Panc1 (cell line): ENCODE results near the gene CREB5. TPM values are rescaled to one million over a fixed set of nuclear protein-coding genes. Genes with fewer than 3 reads are reported as not detected.

ENCODE experiments used
- ATAC-seq: fragments of 200-7000 bp; cut with Tn5 transposase; 2 replicates; pipeline ENCODE4 v1.9.1; 2020; ENCODE audit warnings: mild to moderate bottlenecking, moderate library complexity
- BruUV-seq: library from RNA; stranded (reverse); fragments of 400-500 nt; replicated peaks from 2 replicates; lab custom pipeline; 2021; lab: Mats Ljungman, UMichigan
- CTCF ChIA-PET: fragments of 300-600 bp; sonication (Branson Sonifier 250); formaldehyde crosslinking; loops from one replicate; lab custom pipeline; 2022; ENCODE audit warnings: antibody characterized with exemption; lab: Charles Lee
- POLR2A ChIA-PET: fragments of 300-600 bp; sonication (Branson Sonifier 250); formaldehyde crosslinking; loops from one replicate; lab custom pipeline; 2022; ENCODE audit warnings: antibody characterized with exemption; lab: Charles Lee
- DNase-seq: peaks from one replicate; pipeline ENCODE4 v3.0.0-alpha.2; 2010; ENCODE audit warnings: low read depth, low spot score
- H3K27ac ChIP-seq: 2 replicates; pipeline ENCODE4 v1.5.1; 2011; ENCODE audit warnings: mild to moderate bottlenecking, low read length, inconsistent platforms
- H3K27me3 ChIP-seq: fragments of 200-500 bp; sonication (Bioruptor generic); 2 replicates; pipeline ENCODE4 v1.6.0; 2014; ENCODE audit warnings: low read length, inconsistent platforms; ENCODE audit not compliant: control insufficient read depth, insufficient read depth
- H3K36me3 ChIP-seq: fragments of 200-500 bp; sonication (Bioruptor generic); 2 replicates; pipeline ENCODE4 v1.5.1; 2014; ENCODE audit warnings: inconsistent platforms, mild to moderate bottlenecking, low read length, moderate library complexity; ENCODE audit not compliant: control insufficient read depth, insufficient read depth
- H3K4me1 ChIP-seq: 2 replicates; pipeline ENCODE4 v1.5.1; 2011; ENCODE audit warnings: inconsistent platforms, mild to moderate bottlenecking, low read length, moderate library complexity; ENCODE audit not compliant: control insufficient read depth, insufficient read depth
- H3K4me3 ChIP-seq, 2 experiments: 2 replicates each; pipeline ENCODE4 v1.5.1; 2011 to 2012; ENCODE audit warnings: low read depth in 2 of 2, low read length in 2 of 2, mild to moderate bottlenecking in 2 of 2, inconsistent platforms in 1 of 2, moderate library complexity in 1 of 2
- H3K9me3 ChIP-seq: fragments of 200-500 bp; sonication (Bioruptor generic); 2 replicates; pipeline ENCODE4 v1.5.1; 2014; ENCODE audit warnings: low read depth, mild to moderate bottlenecking, inconsistent platforms, low read length, moderate library complexity; ENCODE audit not compliant: control insufficient read depth, insufficient read depth
- CTCF ChIP-seq: fragments of 450-650 bp; IDR thresholded peaks from 2 replicates; pipeline ENCODE4 v1.5.1; 2017; ENCODE audit warnings: mild to moderate bottlenecking
- POLR2AphosphoS5 ChIP-seq: IDR thresholded peaks from 2 replicates; pipeline ENCODE4 v1.6.1; 2012; ENCODE audit warnings: mild to moderate bottlenecking, low read depth, low read length, moderate library complexity
- REST ChIP-seq, 2 experiments: IDR thresholded peaks; 2 replicates each; pipeline ENCODE4 v1.6.1; 2011 to 2012; ENCODE audit warnings: low read depth in 2 of 2, control low read depth in 1 of 2, low read length in 1 of 2, mild to moderate bottlenecking in 1 of 2, moderate library complexity in 1 of 2; ENCODE audit not compliant: insufficient read depth in 1 of 2
- SIN3A ChIP-seq: IDR thresholded peaks from 2 replicates; pipeline ENCODE4 v1.6.1; 2012; ENCODE audit warnings: low read depth, mild to moderate bottlenecking, low read length, moderate library complexity, borderline replicate concordance; ENCODE audit not compliant: insufficient read depth
- TCF7L2 ChIP-seq: IDR thresholded peaks from 2 replicates; pipeline ENCODE4 v1.6.1; 2011; ENCODE audit warnings: mild to moderate bottlenecking, low read depth, low read length, inconsistent platforms
- in situ Hi-C: cut with HindIII; loops from 2 replicates; pipeline ENCODE4 v1.10.0; 2016; ENCODE audit warnings: low sequenced_read_pairs, low pct_unique_long_range_greater_than_20kb
- intact Hi-C: fragments of 100-400 bp; cut with micrococcal nuclease; formaldehyde crosslinking; loops from one replicate; pipeline ENCODE4 v1.10.0; 2022; ENCODE audit not compliant: unreplicated experiment
- total RNA-seq: library from RNA; stranded (reverse); gene quantifications from one replicate; pipeline ENCODE4 v1.2.1, GENCODE V29; 2021; ENCODE audit not compliant: unreplicated experiment

CREB5 gene
- total RNA-seq, 1 experiment from 2014 or later: 3.1 TPM

GRCh38 chr7:28478656-28479055 lies 66.3 kb downstream of the CREB5 start:
- H3K4me3 ChIP-seq: no peak overlapping the region
- no peaks in the 10 kb centered on the region for H3K9me3 ChIP-seq
- DNase-seq (no peak), ATAC-seq (no peak)
- H3K27me3 ChIP-seq: peaks cover 21% of the 10 kb centered on the region
- BruUV-seq: no TSS peak
- CTCF ChIA-PET: no interaction called here
- intact Hi-C loops: no loop called here
- TF ChIP-seq TCF7L2: no peak
- TF ChIP-seq POLR2AphosphoS5: no peak
- no peak overlapping the region for H3K27ac ChIP-seq
- in situ Hi-C loops: no loop called here
- POLR2A ChIA-PET: no interaction called here
- no peaks in the 10 kb centered on the region for H3K4me1 ChIP-seq
- H3K36me3 ChIP-seq: no peaks in the 10 kb centered on the region

- no peak for TF ChIP-seq CTCF
- TF ChIP-seq POLR2AphosphoS5: no peak
- no peak for TF ChIP-seq TCF7L2
- no peak for TF ChIP-seq REST (IDR thresholded peaks at IDR 0.05; ENCODE audit: insufficient read depth in 1 of 2, low read depth in 2 of 2, low read length in 1 of 2)
- no peak for TF ChIP-seq SIN3A
- in situ Hi-C loops: no loop called here
- H3K4me1 ChIP-seq: no peaks in the 10 kb centered on the region
- intact Hi-C loops: no loop called here
- no peak overlapping the region for H3K4me3 ChIP-seq
- DNase-seq: no peak
- BruUV-seq: no TSS peak
- peaks cover 19% of the 10 kb centered on the region for H3K27me3 ChIP-seq
- CTCF ChIA-PET: interaction anchor here (0.6 kb wide), 1 partner anchor 1300 kb away, joined by 7 read pairs; no protein-coding TSS in a partner anchor
- no peaks in the 10 kb centered on the region for H3K36me3 ChIP-seq
- ATAC-seq: no peak
- POLR2A ChIA-PET: no interaction called here
- no peak overlapping the region for H3K27ac ChIP-seq
- no peaks in the 10 kb centered on the region for H3K9me3 ChIP-seq
These were observed 67.2 kb downstream of the CREB5 start for GRCh38 chr7:28479507-28479947.

GRCh38 chr7:28480595-28480994 lies 68.3 kb downstream of the CREB5 start:
- POLR2A ChIA-PET: no interaction called here

More at GRCh38 chr7:28480595-28480994, 68.3 kb downstream of the CREB5 start:
- H3K27me3 ChIP-seq: peaks cover 16% of the 10 kb centered on the region
- ATAC-seq (no peak), DNase-seq (no peak)
- no peaks in the 10 kb centered on the region for H3K9me3 ChIP-seq
- intact Hi-C loops: no loop called here
- TF ChIP-seq TCF7L2 (no peak), REST (IDR thresholded peaks at IDR 0.05; ENCODE audit: insufficient read depth in 1 of 2, low read depth in 2 of 2, low read length in 1 of 2) (no peak), POLR2AphosphoS5 (no peak), CTCF (no peak), SIN3A (no peak)
- H3K4me1 ChIP-seq: no peaks in the 10 kb centered on the region; the same call in 1 of the 2 replicates
- BruUV-seq: no TSS peak
- H3K36me3 ChIP-seq: no peaks in the 10 kb centered on the region
- no peak overlapping the region for H3K4me3 ChIP-seq
- H3K27ac ChIP-seq: no peak overlapping the region
- CTCF ChIA-PET: no interaction called here
- in situ Hi-C loops: no loop called here
